ENCODE results near the gene REV3L. TPM values are rescaled to one million over a fixed set of nuclear protein-coding genes. Genes with fewer than 3 reads are reported as not detected.

Gene REV3L
- total and polyA plus RNA-seq, 2 donors (not counting 1 experiment from before 2014, with no cell fraction given): 4.7 to 37.9 TPM

- no peaks in the 10 kb centered on the region for H3K36me3 ChIP-seq (replicated peaks in 1 of 2; ENCODE audit: control extremely low read depth in 1 of 2, control insufficient read depth in 1 of 2, extremely low read depth in 1 of 2, insufficient read depth in 2 of 2, low read length in 1 of 2)
- H3K9me3 ChIP-seq (ENCODE audit: control extremely low read depth in 1 of 3, control insufficient read depth in 2 of 3, insufficient read depth in 1 of 3, low read length in 2 of 3): no peaks in the 10 kb centered on the region
- DNase-seq (no peak), ATAC-seq (ENCODE audit: low read depth) (no peak)
- ChIA-PET POLR2A (no interaction called here), CTCF (no interaction called here)
- Mint-ChIP-seq H3K27me3 (no peaks in the 10 kb centered on the region), H3K4me3 (no peak overlapping the region), H3K27ac (no peak overlapping the region), H3K9me3 (ENCODE audit: insufficient read depth) (no peaks in the 10 kb centered on the region), H3K4me1 (peaks cover 15% of the 10 kb centered on the region)
- no peaks in the 10 kb centered on the region for H4K20me1 ChIP-seq (ENCODE audit: control insufficient read depth, insufficient read depth, low read length, poor library complexity, severe bottlenecking)
- intact Hi-C loops (cut with micrococcal nuclease): no loop called here
- TF ChIP-seq, protein P1, sequence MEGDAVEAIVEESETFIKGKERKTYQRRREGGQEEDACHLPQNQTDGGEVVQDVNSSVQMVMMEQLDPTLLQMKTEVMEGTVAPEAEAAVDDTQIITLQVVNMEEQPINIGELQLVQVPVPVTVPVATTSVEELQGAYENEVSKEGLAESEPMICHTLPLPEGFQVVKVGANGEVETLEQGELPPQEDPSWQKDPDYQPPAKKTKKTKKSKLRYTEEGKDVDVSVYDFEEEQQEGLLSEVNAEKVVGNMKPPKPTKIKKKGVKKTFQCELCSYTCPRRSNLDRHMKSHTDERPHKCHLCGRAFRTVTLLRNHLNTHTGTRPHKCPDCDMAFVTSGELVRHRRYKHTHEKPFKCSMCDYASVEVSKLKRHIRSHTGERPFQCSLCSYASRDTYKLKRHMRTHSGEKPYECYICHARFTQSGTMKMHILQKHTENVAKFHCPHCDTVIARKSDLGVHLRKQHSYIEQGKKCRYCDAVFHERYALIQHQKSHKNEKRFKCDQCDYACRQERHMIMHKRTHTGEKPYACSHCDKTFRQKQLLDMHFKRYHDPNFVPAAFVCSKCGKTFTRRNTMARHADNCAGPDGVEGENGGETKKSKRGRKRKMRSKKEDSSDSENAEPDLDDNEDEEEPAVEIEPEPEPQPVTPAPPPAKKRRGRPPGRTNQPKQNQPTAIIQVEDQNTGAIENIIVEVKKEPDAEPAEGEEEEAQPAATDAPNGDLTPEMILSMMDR (IDR thresholded peaks at IDR 0.05): no peak
- TF ChIP-seq EZH2 (IDR thresholded peaks at IDR 0.05; ENCODE audit: borderline replicate concordance, insufficient read depth, low read depth, low read length, poor library complexity, severe bottlenecking): no peak
- no peak overlapping the region for H3K9ac ChIP-seq (ENCODE audit: low read length)
- peaks cover 0 to 4% of the 10 kb centered on the region in 2 donors for H3K4me1 ChIP-seq (ENCODE audit: control insufficient read depth in 2 of 2, insufficient read depth in 2 of 2, low read length in 2 of 2)
- peaks cover 7% of the 10 kb centered on the region for H3K79me2 ChIP-seq (ENCODE audit: control insufficient read depth, insufficient read depth, low read length)
- no peaks in the 10 kb centered on the region for H3K27me3 ChIP-seq (replicated peaks in 1 of 4; ENCODE audit: control extremely low read depth in 1 of 4, control insufficient read depth in 3 of 4, insufficient read depth in 4 of 4, low read length in 3 of 4)
- no peak overlapping the region for H2AFZ ChIP-seq (ENCODE audit: insufficient read depth, low read depth, low read length, poor library complexity, severe bottlenecking)
- no peak overlapping the region for H3K27ac ChIP-seq (ENCODE audit: low read length in 2 of 2)
- no peak overlapping the region for H3K4me2 ChIP-seq (replicated peaks; ENCODE audit: low read depth, low read length, poor library complexity, severe bottlenecking)
- no CpG with 5 or more reads among the region's 2 CpGs for WGBS (ENCODE audit: insufficient coverage)
- no peak overlapping the region for H3K4me3 ChIP-seq (ENCODE audit: control extremely low read depth in 1 of 5, extremely low read depth in 1 of 5, insufficient read depth in 1 of 5, low read depth in 2 of 5, low read length in 4 of 5)
These were observed 47.2 kb upstream of the REV3L start for GRCh38 chr6:111530218-111530617.

GRCh38 chr6:111527367-111527766, 44.3 kb upstream of the REV3L start:
- Mint-ChIP-seq H3K27me3 (no peaks in the 10 kb centered on the region), H3K9me3 (ENCODE audit: insufficient read depth) (no peaks in the 10 kb centered on the region), H3K4me1 (peaks cover 6% of the 10 kb centered on the region), H3K27ac (no peak overlapping the region), H3K4me3 (no peak overlapping the region)
- Histone ChIP-seq H3K79me2 (ENCODE audit: control insufficient read depth, insufficient read depth, low read length) (no peaks in the 10 kb centered on the region), H3K4me2 (replicated peaks; ENCODE audit: low read depth, low read length, poor library complexity, severe bottlenecking) (no peak overlapping the region), H3K4me3 (ENCODE audit: control extremely low read depth in 1 of 5, extremely low read depth in 1 of 5, insufficient read depth in 1 of 5, low read depth in 2 of 5, low read length in 4 of 5) (no peak overlapping the region), H4K20me1 (ENCODE audit: control insufficient read depth, insufficient read depth, low read length, poor library complexity, severe bottlenecking) (no peaks in the 10 kb centered on the region), H3K27me3 (replicated peaks in 1 of 4; ENCODE audit: control extremely low read depth in 1 of 4, control insufficient read depth in 3 of 4, insufficient read depth in 4 of 4, low read length in 3 of 4) (no peaks in the 10 kb centered on the region), H3K9ac (ENCODE audit: low read length) (no peak overlapping the region), H3K4me1 (ENCODE audit: control insufficient read depth in 2 of 2, insufficient read depth in 2 of 2, low read length in 2 of 2) (no peaks in the 10 kb centered on the region), H3K9me3 (ENCODE audit: control extremely low read depth in 1 of 3, control insufficient read depth in 2 of 3, insufficient read depth in 1 of 3, low read length in 2 of 3) (no peaks in the 10 kb centered on the region), H3K27ac (ENCODE audit: low read length in 2 of 2) (no peak overlapping the region), H2AFZ (ENCODE audit: insufficient read depth, low read depth, low read length, poor library complexity, severe bottlenecking) (no peak overlapping the region), H3K36me3 (replicated peaks in 1 of 2; ENCODE audit: control extremely low read depth in 1 of 2, control insufficient read depth in 1 of 2, extremely low read depth in 1 of 2, insufficient read depth in 2 of 2, low read length in 1 of 2) (no peaks in the 10 kb centered on the region)
- TF ChIP-seq, protein P1 (IDR thresholded peaks at IDR 0.05): no peak
- TF ChIP-seq EZH2 (IDR thresholded peaks at IDR 0.05; ENCODE audit: borderline replicate concordance, insufficient read depth, low read depth, low read length, poor library complexity, severe bottlenecking): no peak
- intact Hi-C loops (cut with micrococcal nuclease): no loop called here
- POLR2A ChIA-PET: no interaction called here
- CTCF ChIA-PET: no interaction called here
- ATAC-seq (ENCODE audit: low read depth) (no peak), DNase-seq (no peak)
